NAMALWA (cell line): Measurements from ENCODE around the gene CDK17.
A peak's percentile ranks its signal among the peaks of the same experiment; 100 is the strongest.
"Not testable (repeated sequence)": the region's sequence is repeated elsewhere in the genome, so short reads cannot be mapped to it uniquely, and the experiment has no call there.

Experiments
- DNase-seq: peaks from one replicate; pipeline ENCODE4 v3.0.0-alpha.2; 2015; ENCODE audit warnings: low spot score

Gene CDK17

GRCh38 chr12:96399919-96400630, at the start of gene CDK17:
CDK17 (minus strand) TSS chr12:96400439; CDS start chr12:96334836, 65,603 bp downstream.
- peak; percentile 92 for DNase-seq

- no peak for DNase-seq
These were observed 48.1 kb upstream of the CDK17 start for GRCh38 chr12:96448300-96448699.

DNA sequence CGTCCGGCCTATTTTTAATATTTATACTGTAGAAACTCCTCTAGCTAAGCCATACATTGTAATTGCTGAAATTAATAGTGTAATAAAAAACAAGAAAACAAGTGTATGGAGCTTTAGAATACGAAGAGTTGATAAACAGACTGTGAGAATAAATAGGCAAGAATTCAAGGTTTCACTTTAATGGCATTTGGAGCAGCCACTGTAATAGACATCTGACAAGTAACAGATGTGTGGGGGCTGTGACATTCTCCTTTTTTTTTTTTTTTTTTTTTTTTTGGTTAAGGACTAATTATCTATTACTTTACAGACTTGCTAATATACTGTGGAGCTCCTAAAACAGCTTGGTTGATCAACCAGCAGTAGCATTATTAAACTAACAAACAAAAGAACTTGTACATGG, 47.0 kb upstream of the CDK17 start:
- DNase-seq = no peak

- DNase-seq = peak; percentile 27
These were observed 45.7 kb upstream of the CDK17 start for GRCh38 chr12:96445691-96446583.

GRCh38 chr12:96444399-96444798, 44.2 kb upstream of the CDK17 start:
- DNase-seq = no peak

DNA sequence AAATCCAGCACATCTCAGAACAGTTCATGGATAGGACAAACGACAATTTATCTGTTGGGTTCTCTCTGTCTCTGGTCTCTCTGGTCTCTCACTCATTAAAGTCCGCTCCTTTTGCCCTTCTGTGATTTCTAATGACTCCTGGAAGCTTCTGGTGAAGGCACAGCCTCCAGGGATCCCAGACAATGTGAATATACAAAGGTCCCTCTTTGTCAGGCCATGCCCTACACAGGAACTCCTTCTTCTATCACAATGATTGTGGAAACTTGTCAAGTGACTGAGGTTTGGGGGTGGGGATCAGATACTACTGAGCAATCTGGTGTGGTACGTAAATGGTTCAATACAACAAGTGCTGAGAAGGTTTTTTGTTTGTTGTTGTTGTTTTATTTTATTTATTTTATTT, 42.7 kb upstream of the CDK17 start:
- no peak for DNase-seq

DNA sequence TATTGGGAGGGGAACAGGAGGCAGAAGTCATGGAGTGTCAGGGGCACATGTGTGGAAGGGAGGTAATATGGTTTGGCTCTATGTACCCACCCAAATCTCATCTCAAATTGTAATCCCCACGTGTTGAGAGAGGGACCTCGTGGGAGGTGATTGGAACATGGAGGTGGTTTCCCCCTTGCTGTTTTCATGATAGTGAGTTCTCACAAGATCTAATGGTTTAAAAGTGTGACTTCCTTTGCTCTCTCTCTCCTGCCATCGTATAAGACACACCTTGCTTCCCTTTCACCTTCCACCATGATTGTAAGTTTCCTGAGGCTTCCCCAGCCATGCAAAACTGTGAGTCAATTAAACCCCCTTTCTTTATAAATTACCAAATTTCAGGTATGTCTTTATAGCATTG, 41.6 kb upstream of the CDK17 start:
- DNase-seq = no peak

DNA sequence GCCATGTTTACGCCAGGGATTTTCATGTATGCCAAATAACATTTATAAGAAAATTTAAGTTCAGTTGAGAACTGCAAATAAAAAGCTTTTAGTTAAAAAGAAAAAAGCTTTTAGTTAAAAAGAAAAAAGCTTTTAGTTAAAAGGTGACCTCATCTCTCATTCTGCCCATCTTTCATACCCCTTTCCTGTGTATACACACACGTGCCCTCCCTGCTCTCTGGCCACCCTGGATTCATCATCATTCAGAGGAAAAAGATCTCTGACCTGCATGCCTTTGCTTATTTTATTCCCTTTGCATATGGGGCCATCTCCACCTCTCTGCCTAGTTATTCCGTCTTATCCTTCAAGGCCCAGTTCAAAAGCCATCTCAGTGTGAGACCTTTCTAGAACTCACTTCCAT, 38.1 kb upstream of the CDK17 start:
- DNase-seq = no peak

DNA sequence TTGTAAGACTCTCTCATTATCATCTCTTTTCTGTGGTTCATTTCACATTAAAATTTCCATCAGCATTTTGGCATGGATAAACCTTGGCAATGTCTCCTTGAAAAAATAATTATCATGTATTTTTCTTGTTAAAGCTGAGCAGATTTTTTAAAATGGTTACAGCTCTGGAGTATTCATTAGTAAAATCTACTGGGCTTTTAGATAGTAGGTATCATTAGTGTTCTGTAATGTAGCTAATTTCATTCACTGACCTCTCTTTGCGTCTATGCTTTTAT, 36.9 kb upstream of the CDK17 start:
- DNase-seq = no peak

- DNase-seq = no peak
These were observed 36.3 kb upstream of the CDK17 start for GRCh38 chr12:96436366-96437170.

DNA sequence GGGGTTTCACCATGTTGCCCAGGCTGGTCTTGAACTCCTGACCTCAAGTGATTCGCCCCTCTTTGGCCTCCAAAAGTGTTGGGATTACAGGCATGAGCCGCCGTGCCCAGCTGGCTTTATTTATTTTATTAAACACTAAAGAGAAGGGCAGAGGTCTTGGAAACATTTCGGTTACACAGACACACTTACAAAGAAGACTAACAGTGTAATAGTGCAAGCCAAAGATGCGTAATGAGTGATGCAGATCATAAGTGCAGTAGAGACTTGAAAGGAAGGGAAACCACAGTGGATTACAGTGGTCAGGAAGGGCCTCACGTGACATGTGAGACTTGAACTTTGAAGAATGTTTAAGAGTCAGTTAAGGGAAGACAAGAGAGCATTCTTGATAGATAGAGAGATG, 33.9 kb upstream of the CDK17 start:
- DNase-seq = no peak

- DNase-seq = not testable (repeated sequence)
These were observed 32.5 kb upstream of the CDK17 start for GRCh38 chr12:96432496-96433321.

DNA sequence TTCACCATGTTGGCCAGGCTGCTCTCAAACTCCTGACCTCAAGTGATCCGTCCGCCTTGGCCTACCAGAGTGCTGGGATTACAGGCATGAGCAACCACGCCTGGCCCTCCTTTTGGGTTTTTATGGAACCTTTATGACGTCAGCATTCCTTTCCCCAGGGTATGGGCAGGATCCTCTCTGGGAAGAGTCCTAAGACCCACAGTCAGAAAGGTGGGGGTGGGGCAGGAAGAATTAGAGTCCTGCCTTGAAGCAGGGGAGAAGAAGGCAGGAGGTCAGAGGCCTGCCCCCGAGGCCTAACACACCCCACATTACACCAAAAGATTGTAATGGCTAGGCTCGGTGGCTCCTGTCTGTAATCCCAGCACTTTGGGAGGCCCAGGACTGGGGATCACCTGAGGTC, 30.8 kb upstream of the CDK17 start:
- no peak for DNase-seq

DNA sequence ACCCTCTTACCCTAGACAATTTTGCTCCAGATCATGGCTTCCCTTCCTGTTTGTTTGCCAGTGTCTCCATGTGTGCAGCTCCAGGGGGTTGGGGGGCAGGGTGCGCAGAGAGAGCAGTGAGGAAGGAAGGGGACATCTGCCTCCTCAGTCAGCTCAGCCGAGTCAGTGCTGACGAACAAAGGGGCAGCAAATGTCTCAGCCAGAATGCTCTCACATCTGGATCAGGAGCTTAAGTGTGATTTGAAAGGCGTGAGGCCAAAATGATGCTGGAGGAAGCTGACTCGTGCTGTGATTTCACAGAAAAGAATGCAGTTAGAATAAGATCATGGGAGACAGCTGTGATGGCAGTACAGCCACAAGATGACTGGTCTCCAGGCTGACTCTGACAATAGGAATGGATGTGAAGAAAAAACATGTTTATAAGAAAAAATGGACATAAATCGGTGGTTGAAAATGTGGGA, 27.1 kb upstream of the CDK17 start:
- no peak for DNase-seq

DNA sequence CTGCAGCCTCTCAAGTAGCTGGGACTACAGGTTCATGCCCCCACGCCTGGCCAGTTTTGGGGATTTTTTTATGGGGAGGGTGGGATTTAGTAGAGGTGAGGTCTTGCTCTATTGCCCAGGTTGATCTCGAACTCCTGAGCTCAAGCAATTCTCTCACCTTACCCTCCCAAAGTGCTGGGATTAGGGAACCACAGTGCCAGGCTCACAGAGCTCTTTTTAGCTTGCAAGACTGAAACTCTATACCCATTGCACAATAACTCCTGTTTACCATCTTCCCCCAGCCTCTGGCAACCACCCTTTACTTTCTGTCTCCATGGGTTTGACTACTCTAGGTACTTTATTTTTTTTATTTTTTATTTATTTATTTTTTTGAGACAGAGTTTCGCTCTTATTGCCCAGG, 25.7 kb upstream of the CDK17 start:
- DNase-seq = no peak

GRCh38 chr12:96425321-96425720, 25.1 kb upstream of the CDK17 start:
- no peak for DNase-seq

- no peak for DNase-seq
These were observed 24.4 kb upstream of the CDK17 start for GRCh38 chr12:96424601-96425000.

GRCh38 chr12:96422192-96422591, 22.0 kb upstream of the CDK17 start:
- DNase-seq = no peak

GRCh38 chr12:96421014-96421413, 20.8 kb upstream of the CDK17 start:
- DNase-seq = no peak

GRCh38 chr12:96420277-96420835, 20.1 kb upstream of the CDK17 start:
- DNase-seq = no peak

GRCh38 chr12:96419576-96420276, 19.5 kb upstream of the CDK17 start:
- no peak for DNase-seq
